ENCODE results near the gene CDKL1.

Gene CDKL1

GRCh38 chr14:50396631-50397389 lies at the start of gene CDKL1:
Gene CDKL1 (minus strand): TSS chr14:50396881. CDS start chr14:50395868, 1,013 bp downstream.
- DNase-seq: peak; percentile 9

GRCh38 chr14:50434528-50434927 lies 37.8 kb upstream of the CDKL1 start:
- no peak for DNase-seq

- DNase-seq: no peak
Measured at GRCh38 chr14:50432131-50432530, 35.5 kb upstream of the CDKL1 start.

GRCh38 chr14:50425816-50426215 lies 29.1 kb upstream of the CDKL1 start:
- DNase-seq: no peak

- DNase-seq: no peak
Measured at GRCh38 chr14:50425105-50425504, 28.4 kb upstream of the CDKL1 start.

- DNase-seq: no peak
Measured at GRCh38 chr14:50423529-50423928, 26.8 kb upstream of the CDKL1 start.

- no peak for DNase-seq
Measured at GRCh38 chr14:50421499-50421898, 24.8 kb upstream of the CDKL1 start.

GRCh38 chr14:50417853-50418252 lies 21.2 kb upstream of the CDKL1 start:
- DNase-seq: no peak

- no peak for DNase-seq
Measured at GRCh38 chr14:50410921-50411320, 14.2 kb upstream of the CDKL1 start.

GRCh38 chr14:50410071-50410470 lies 13.4 kb upstream of the CDKL1 start:
- DNase-seq: no peak

- DNase-seq: no peak
Measured at GRCh38 chr14:50407111-50407812, 10.6 kb upstream of the CDKL1 start.

GRCh38 chr14:50403419-50403818 lies 6.7 kb upstream of the CDKL1 start:
- no peak for DNase-seq

GRCh38 chr14:50402965-50403364 lies 6.3 kb upstream of the CDKL1 start:
- no peak for DNase-seq

GRCh38 chr14:50400461-50400860 lies 3.8 kb upstream of the CDKL1 start:
- no peak for DNase-seq

- DNase-seq: no peak
Measured at GRCh38 chr14:50399251-50400032, 2.8 kb upstream of the CDKL1 start.

- DNase-seq: no peak
Measured at GRCh38 chr14:50398189-50398580, 1.5 kb upstream of the CDKL1 start.

- no peak for DNase-seq
Measured at GRCh38 chr14:50397390-50398188, 908 bp upstream of the CDKL1 start.

GRCh38 chr14:50395448-50395847 lies 1.2 kb downstream of the CDKL1 start:
- DNase-seq: no peak

GRCh38 chr14:50394713-50395112 lies 2.0 kb downstream of the CDKL1 start:
- DNase-seq: no peak

GRCh38 chr14:50389668-50390441 lies 6.8 kb downstream of the CDKL1 start:
- DNase-seq: no peak

GRCh38 chr14:50388256-50388931 lies 8.3 kb downstream of the CDKL1 start:
- no peak for DNase-seq

Data from CD4-positive, alpha-beta T cell treated with Interleukin-21 for 1 hour (primary cell).